ENCODE data around the gene STAM2.

- no peak for TF ChIP-seq CTCF (conservative IDR thresholded peaks at IDR 0.05)
- no peak for TF ChIP-seq EZH2 (IDR thresholded peaks at IDR 0.05; ENCODE audit: low read depth)
Measured at GRCh38 chr2:152166633-152167032, 8.9 kb downstream of the STAM2 start.
